Activated naive CD4-positive, alpha-beta T cell treated with anti-CD3 and anti-CD28 coated beads, Interleukin-2, amount 50 U/mL, for 16 hours (primary cell): ENCODE measurements around the gene MTCL1.

ENCODE experiments used
- DNase-seq: peaks from one replicate; pipeline ENCODE4 v3.0.0-alpha.2; 2020

The MTCL1 gene

GRCh38 chr18:8842506-8842905, 137.2 kb downstream of the MTCL1 start:
- no peak for DNase-seq

GRCh38 chr18:8843005-8843404, 137.6 kb downstream of the MTCL1 start:
- no peak for DNase-seq

- DNase-seq, result no peak
These were observed 139.4 kb downstream of the MTCL1 start for GRCh38 chr18:8844721-8845148.

GRCh38 chr18:8845506-8845905, 140.2 kb downstream of the MTCL1 start:
- DNase-seq, result no peak

GRCh38 chr18:8847066-8847755, 141.9 kb downstream of the MTCL1 start:
- DNase-seq, result no peak

GRCh38 chr18:8847900-8848299, 142.5 kb downstream of the MTCL1 start:
- no peak for DNase-seq

- no peak for DNase-seq
These were observed 143.2 kb downstream of the MTCL1 start for GRCh38 chr18:8848541-8848940.

- no peak for DNase-seq
These were observed 144.3 kb downstream of the MTCL1 start for GRCh38 chr18:8849696-8850095.

GRCh38 chr18:8851659-8852058, 146.3 kb downstream of the MTCL1 start:
- DNase-seq, result no peak

GRCh38 chr18:8854550-8854949, 149.2 kb downstream of the MTCL1 start:
- DNase-seq, result no peak

GRCh38 chr18:8854962-8855361, 149.6 kb downstream of the MTCL1 start:
- no peak for DNase-seq

- no peak for DNase-seq
These were observed 150.9 kb downstream of the MTCL1 start for GRCh38 chr18:8856212-8856611.

GRCh38 chr18:8856769-8857393, 151.5 kb downstream of the MTCL1 start:
- DNase-seq, result no peak

GRCh38 chr18:8857806-8858205, 152.4 kb downstream of the MTCL1 start:
- no peak for DNase-seq

- no peak for DNase-seq
These were observed 153.6 kb downstream of the MTCL1 start for GRCh38 chr18:8858888-8859511.

- DNase-seq, result no peak
These were observed 155.7 kb downstream of the MTCL1 start for GRCh38 chr18:8860845-8861642.

- DNase-seq, result no peak
These were observed 158.1 kb downstream of the MTCL1 start for GRCh38 chr18:8863427-8863826.

GRCh38 chr18:8865934-8866333, 160.6 kb downstream of the MTCL1 start:
- DNase-seq, result no peak

- no peak for DNase-seq
These were observed 161.3 kb downstream of the MTCL1 start for GRCh38 chr18:8866679-8867078.

- DNase-seq, result no peak
These were observed 162.9 kb downstream of the MTCL1 start for GRCh38 chr18:8868276-8868675.

GRCh38 chr18:8868779-8869415, 163.5 kb downstream of the MTCL1 start:
- no peak for DNase-seq

GRCh38 chr18:8869696-8870095, 164.3 kb downstream of the MTCL1 start:
- DNase-seq, result no peak

GRCh38 chr18:8870528-8870927, 165.2 kb downstream of the MTCL1 start:
- DNase-seq, result no peak
